Activated B cell treated with CpG ODN at 0.5 μM for 24 hours (primary cell): ENCODE data around the gene SP2. TPM values are rescaled to one million over a fixed set of nuclear protein-coding genes. Genes with fewer than 3 reads are reported as not detected.

ENCODE experiments used
- ATAC-seq: fragments of 200-7000 bp; cut with Tn5 transposase; one replicate; pipeline ENCODE4 v1.10.0; 2021; ENCODE audit warnings: low read depth, mild to moderate bottlenecking, moderate library complexity
- CTCF ChIA-PET: fragments of 350-600 bp; sonication (Branson Sonifier 250); formaldehyde crosslinking; loops from one replicate; lab custom pipeline; 2021; ENCODE audit warnings: antibody characterized with exemption; lab: Charles Lee
- POLR2A ChIA-PET: fragments of 350-600 bp; sonication (Branson Sonifier 250); formaldehyde crosslinking; loops from one replicate; lab custom pipeline; 2021; ENCODE audit warnings: antibody characterized with exemption; lab: Charles Lee
- DNase-seq: peaks from one replicate; pipeline ENCODE4 v3.0.0; 2022
- H3K27ac Mint-ChIP-seq: one replicate; pipeline ENCODE4 v1.8.0; 2020; ENCODE audit warnings: mixed read lengths
- H3K27me3 Mint-ChIP-seq: one replicate; pipeline ENCODE4 v1.8.0; 2021; ENCODE audit warnings: mixed read lengths
- H3K36me3 Mint-ChIP-seq: one replicate; pipeline ENCODE4 v1.8.0; 2021; ENCODE audit warnings: low read depth, mixed read lengths
- H3K4me1 Mint-ChIP-seq: one replicate; pipeline ENCODE4 v1.8.0; 2021; ENCODE audit warnings: mixed read lengths
- H3K4me3 Mint-ChIP-seq: one replicate; pipeline ENCODE4 v1.8.0; 2020; ENCODE audit warnings: mild to moderate bottlenecking, mixed read lengths
- H3K9me3 Mint-ChIP-seq: one replicate; pipeline ENCODE4 v1.8.0; 2020; ENCODE audit warnings: mixed read lengths
- CTCF ChIP-seq: fragments of 200-600 bp; IDR thresholded peaks from one replicate; pipeline ENCODE4 v1.8.0; 2022; ENCODE audit warnings: antibody characterized with exemption, mild to moderate bottlenecking
- intact Hi-C: fragments of 100-400 bp; cut with micrococcal nuclease; formaldehyde crosslinking; loops from one replicate; pipeline ENCODE4 v1.15.1; 2024
- total RNA-seq: library from RNA; stranded (reverse); gene quantifications from 2 replicates; pipeline ENCODE4 v1.2.3, GENCODE V29; 2022

The SP2 gene
- total RNA-seq, 1 donor from 2014 or later = 28.5 TPM

GRCh38 chr17:47969930-47970724 lies 74.1 kb downstream of the SP2 start:
- intact Hi-C loops = loop anchor here (1.0 to 2.0 kb wide), 6 partner anchors 21 to 139 kb away; partner anchors contain the start of genes LRRC46, MRPL10, PNPO and SCRN2
- POLR2A ChIA-PET = interaction anchor here (0.6 to 3.8 kb wide), 20 partner anchors 9 to 1819 kb away, joined by 3 to 51 read pairs (median 4); partner anchors contain the start of genes KAT7, KPNB1, LRRC46 and MRPL10
- no peak for TF ChIP-seq CTCF
- DNase-seq = no peak
- peak overlapping the region; percentile 97 for H3K4me3 Mint-ChIP-seq
- no peak for ATAC-seq
- H3K27me3 Mint-ChIP-seq = no peaks in the 10 kb centered on the region
- peaks cover 30% of the 10 kb centered on the region for H3K4me1 Mint-ChIP-seq
- peaks cover 21% of the 10 kb centered on the region for H3K36me3 Mint-ChIP-seq
- CTCF ChIA-PET = interaction anchor here (0.8 to 4.2 kb wide), 16 partner anchors 8 to 129 kb away, joined by 3 to 60 read pairs (median 4); partner anchors contain the start of genes PNPO, SCRN2 and SP2
- no peaks in the 10 kb centered on the region for H3K9me3 Mint-ChIP-seq
- peak overlapping the region; percentile 91 for H3K27ac Mint-ChIP-seq

GRCh38 chr17:47970725-47971499 lies 74.9 kb downstream of the SP2 start, which contains the start of gene CDK5RAP3:
Gene CDK5RAP3, plus strand, starts transcription at chr17:47971113. Its CDS starts 34 bp downstream, at chr17:47971147.
- H3K36me3 Mint-ChIP-seq = peaks cover 28% of the 10 kb centered on the region
- DNase-seq (peak; percentile 98), ATAC-seq (peak; percentile 99)
- no peaks in the 10 kb centered on the region for H3K9me3 Mint-ChIP-seq
- peak; percentile 38 for TF ChIP-seq CTCF
- intact Hi-C loops = loop anchor here (1.0 to 2.0 kb wide), 6 partner anchors 22 to 140 kb away; partner anchors contain the start of genes LRRC46, MRPL10, PNPO and SCRN2
- ChIA-PET CTCF (interaction anchor here (0.7 to 4.2 kb wide), 17 partner anchors 8 to 130 kb away, joined by 3 to 60 read pairs (median 4); partner anchors contain the start of genes PNPO, SCRN2 and SP2), POLR2A (interaction anchor here (0.6 to 3.8 kb wide), 21 partner anchors 9 to 1818 kb away, joined by 3 to 51 read pairs (median 4); partner anchors contain the start of genes KAT7, KPNB1, LRRC46 and MRPL10)
- peaks cover 30% of the 10 kb centered on the region for H3K4me1 Mint-ChIP-seq
- H3K27me3 Mint-ChIP-seq = no peaks in the 10 kb centered on the region
- H3K27ac Mint-ChIP-seq = peak within 1 kb of the TSS; percentile 91
- H3K4me3 Mint-ChIP-seq = peak within 1 kb of the TSS; percentile 97

- ChIA-PET POLR2A (no interaction called here), CTCF (no interaction called here)
- H3K9me3 Mint-ChIP-seq = no peaks in the 10 kb centered on the region
- no peak overlapping the region for H3K4me3 Mint-ChIP-seq
- H3K36me3 Mint-ChIP-seq = peaks cover 49% of the 10 kb centered on the region
- H3K4me1 Mint-ChIP-seq = peaks cover 30% of the 10 kb centered on the region
- TF ChIP-seq CTCF = no peak
- no peak for DNase-seq
- ATAC-seq = no peak
- intact Hi-C loops = no loop called here
- H3K27me3 Mint-ChIP-seq = no peaks in the 10 kb centered on the region
- H3K27ac Mint-ChIP-seq = no peak overlapping the region
These were observed 77.5 kb downstream of the SP2 start for GRCh38 chr17:47973541-47973940.

- Mint-ChIP-seq H3K36me3 (peaks cover 66% of the 10 kb centered on the region), H3K27ac (no peak overlapping the region), H3K4me1 (peaks cover 25% of the 10 kb centered on the region), H3K4me3 (no peak overlapping the region), H3K27me3 (no peaks in the 10 kb centered on the region), H3K9me3 (no peaks in the 10 kb centered on the region)
- ATAC-seq (no peak), DNase-seq (no peak)
- intact Hi-C loops = no loop called here
- ChIA-PET POLR2A (no interaction called here), CTCF (no interaction called here)
- no peak for TF ChIP-seq CTCF
These were observed 79.3 kb downstream of the SP2 start for GRCh38 chr17:47975189-47975822.
